Measurements from ENCODE around the gene PDCL3.

The PDCL3 gene

GRCh38 chr2:100562613-100563406 lies at the start of gene PDCL3:
Gene PDCL3 (plus strand): TSS chr2:100562993. CDS start chr2:100563068, 75 bp downstream.
- no peaks in the 10 kb centered on the region for H3K36me3 ChIP-seq (ENCODE audit: control insufficient read depth, insufficient read depth, low read length)
- peak within 1 kb of the TSS; percentile 99 for H3K9ac ChIP-seq (ENCODE audit: low read length)
- H3K4me1 ChIP-seq (ENCODE audit: control insufficient read depth, insufficient read depth, low read length), result peaks cover 7% of the 10 kb centered on the region
- no peaks in the 10 kb centered on the region for H3K27me3 ChIP-seq (ENCODE audit: control insufficient read depth, insufficient read depth, low read length)
- peak within 1 kb of the TSS; percentile 96 for H3K4me3 ChIP-seq (ENCODE audit: low read length)
- H3K27ac ChIP-seq (ENCODE audit: low read depth, low read length), result peak within 1 kb of the TSS; percentile 79

GRCh38 chr2:100513650-100514049 lies 49.1 kb upstream of the PDCL3 start:
- no peak overlapping the region for H3K4me3 ChIP-seq (ENCODE audit: low read length)
- no peaks in the 10 kb centered on the region for H3K27me3 ChIP-seq (ENCODE audit: control insufficient read depth, insufficient read depth, low read length)
- no peaks in the 10 kb centered on the region for H3K4me1 ChIP-seq (ENCODE audit: control insufficient read depth, insufficient read depth, low read length)
- H3K9ac ChIP-seq (ENCODE audit: low read length), result no peak overlapping the region
- no peaks in the 10 kb centered on the region for H3K36me3 ChIP-seq (ENCODE audit: control insufficient read depth, insufficient read depth, low read length)
- H3K27ac ChIP-seq (ENCODE audit: low read depth, low read length), result no peak overlapping the region

- Histone ChIP-seq H3K4me3 (ENCODE audit: low read length) (no peak overlapping the region), H3K9ac (ENCODE audit: low read length) (no peak overlapping the region), H3K27ac (ENCODE audit: low read depth, low read length) (no peak overlapping the region), H3K36me3 (ENCODE audit: control insufficient read depth, insufficient read depth, low read length) (no peaks in the 10 kb centered on the region), H3K27me3 (ENCODE audit: control insufficient read depth, insufficient read depth, low read length) (no peaks in the 10 kb centered on the region), H3K4me1 (ENCODE audit: control insufficient read depth, insufficient read depth, low read length) (no peaks in the 10 kb centered on the region)
Observed at GRCh38 chr2:100517556-100517955, 45.2 kb upstream of the PDCL3 start.

- no peaks in the 10 kb centered on the region for H3K36me3 ChIP-seq (ENCODE audit: control insufficient read depth, insufficient read depth, low read length)
- peaks cover 2% of the 10 kb centered on the region for H3K27me3 ChIP-seq (ENCODE audit: control insufficient read depth, insufficient read depth, low read length)
- no peak overlapping the region for H3K4me3 ChIP-seq (ENCODE audit: low read length)
Observed at GRCh38 chr2:100518801-100519200, 44.0 kb upstream of the PDCL3 start.

GRCh38 chr2:100520224-100520623 lies 42.6 kb upstream of the PDCL3 start:
- Histone ChIP-seq H3K36me3 (ENCODE audit: control insufficient read depth, insufficient read depth, low read length) (no peaks in the 10 kb centered on the region), H3K27ac (ENCODE audit: low read depth, low read length) (no peak overlapping the region), H3K4me3 (ENCODE audit: low read length) (no peak overlapping the region)

More at GRCh38 chr2:100518801-100519200, 44.0 kb upstream of the PDCL3 start:
- H3K4me1 ChIP-seq (ENCODE audit: control insufficient read depth, insufficient read depth, low read length), result no peaks in the 10 kb centered on the region
- H3K9ac ChIP-seq (ENCODE audit: low read length), result no peak overlapping the region
- H3K27ac ChIP-seq (ENCODE audit: low read depth, low read length), result no peak overlapping the region

GRCh38 chr2:100522430-100522829 lies 40.4 kb upstream of the PDCL3 start:
- H3K9ac ChIP-seq (ENCODE audit: low read length), result no peak overlapping the region
- no peak overlapping the region for H3K4me3 ChIP-seq (ENCODE audit: low read length)
- H3K4me1 ChIP-seq (ENCODE audit: control insufficient read depth, insufficient read depth, low read length), result no peaks in the 10 kb centered on the region
- no peak overlapping the region for H3K27ac ChIP-seq (ENCODE audit: low read depth, low read length)
- peaks cover 2% of the 10 kb centered on the region for H3K27me3 ChIP-seq (ENCODE audit: control insufficient read depth, insufficient read depth, low read length)
- H3K36me3 ChIP-seq (ENCODE audit: control insufficient read depth, insufficient read depth, low read length), result no peaks in the 10 kb centered on the region

More at GRCh38 chr2:100520224-100520623, 42.6 kb upstream of the PDCL3 start:
- Histone ChIP-seq H3K4me1 (ENCODE audit: control insufficient read depth, insufficient read depth, low read length) (no peaks in the 10 kb centered on the region), H3K27me3 (ENCODE audit: control insufficient read depth, insufficient read depth, low read length) (peaks cover 2% of the 10 kb centered on the region), H3K9ac (ENCODE audit: low read length) (no peak overlapping the region)

- H3K27ac ChIP-seq (ENCODE audit: low read depth, low read length), result no peak overlapping the region
- H3K4me3 ChIP-seq (ENCODE audit: low read length), result no peak overlapping the region
- no peak overlapping the region for H3K9ac ChIP-seq (ENCODE audit: low read length)
Observed at GRCh38 chr2:100524331-100524730, 38.5 kb upstream of the PDCL3 start.

GRCh38 chr2:100526868-100527267 lies 35.9 kb upstream of the PDCL3 start:
- Histone ChIP-seq H3K36me3 (ENCODE audit: control insufficient read depth, insufficient read depth, low read length) (no peaks in the 10 kb centered on the region), H3K27me3 (ENCODE audit: control insufficient read depth, insufficient read depth, low read length) (peaks cover 2% of the 10 kb centered on the region), H3K9ac (ENCODE audit: low read length) (no peak overlapping the region), H3K4me3 (ENCODE audit: low read length) (no peak overlapping the region), H3K4me1 (ENCODE audit: control insufficient read depth, insufficient read depth, low read length) (no peaks in the 10 kb centered on the region), H3K27ac (ENCODE audit: low read depth, low read length) (no peak overlapping the region)

More at GRCh38 chr2:100524331-100524730, 38.5 kb upstream of the PDCL3 start:
- no peaks in the 10 kb centered on the region for H3K4me1 ChIP-seq (ENCODE audit: control insufficient read depth, insufficient read depth, low read length)
- H3K36me3 ChIP-seq (ENCODE audit: control insufficient read depth, insufficient read depth, low read length), result no peaks in the 10 kb centered on the region
- H3K27me3 ChIP-seq (ENCODE audit: control insufficient read depth, insufficient read depth, low read length), result peaks cover 2% of the 10 kb centered on the region

- H3K36me3 ChIP-seq (ENCODE audit: control insufficient read depth, insufficient read depth, low read length), result no peaks in the 10 kb centered on the region
- H3K9ac ChIP-seq (ENCODE audit: low read length), result no peak overlapping the region
- H3K4me1 ChIP-seq (ENCODE audit: control insufficient read depth, insufficient read depth, low read length), result no peaks in the 10 kb centered on the region
Observed at GRCh38 chr2:100527440-100528015, 35.3 kb upstream of the PDCL3 start.

GRCh38 chr2:100529176-100529575 lies 33.6 kb upstream of the PDCL3 start:
- Histone ChIP-seq H3K36me3 (ENCODE audit: control insufficient read depth, insufficient read depth, low read length) (no peaks in the 10 kb centered on the region), H3K4me3 (ENCODE audit: low read length) (no peak overlapping the region), H3K27ac (ENCODE audit: low read depth, low read length) (no peak overlapping the region), H3K27me3 (ENCODE audit: control insufficient read depth, insufficient read depth, low read length) (no peaks in the 10 kb centered on the region), H3K4me1 (ENCODE audit: control insufficient read depth, insufficient read depth, low read length) (no peaks in the 10 kb centered on the region), H3K9ac (ENCODE audit: low read length) (no peak overlapping the region)

More at GRCh38 chr2:100527440-100528015, 35.3 kb upstream of the PDCL3 start:
- Histone ChIP-seq H3K27ac (ENCODE audit: low read depth, low read length) (no peak overlapping the region), H3K4me3 (ENCODE audit: low read length) (no peak overlapping the region), H3K27me3 (ENCODE audit: control insufficient read depth, insufficient read depth, low read length) (peaks cover 2% of the 10 kb centered on the region)

- Histone ChIP-seq H3K9ac (ENCODE audit: low read length) (no peak overlapping the region), H3K27me3 (ENCODE audit: control insufficient read depth, insufficient read depth, low read length) (no peaks in the 10 kb centered on the region), H3K27ac (ENCODE audit: low read depth, low read length) (no peak overlapping the region), H3K4me3 (ENCODE audit: low read length) (no peak overlapping the region), H3K4me1 (ENCODE audit: control insufficient read depth, insufficient read depth, low read length) (no peaks in the 10 kb centered on the region), H3K36me3 (ENCODE audit: control insufficient read depth, insufficient read depth, low read length) (no peaks in the 10 kb centered on the region)
Observed at GRCh38 chr2:100529900-100530299, 32.9 kb upstream of the PDCL3 start.

GRCh38 chr2:100535855-100536254 lies 26.9 kb upstream of the PDCL3 start:
- Histone ChIP-seq H3K36me3 (ENCODE audit: control insufficient read depth, insufficient read depth, low read length) (no peaks in the 10 kb centered on the region), H3K9ac (ENCODE audit: low read length) (no peak overlapping the region), H3K27ac (ENCODE audit: low read depth, low read length) (no peak overlapping the region), H3K4me3 (ENCODE audit: low read length) (no peak overlapping the region), H3K27me3 (ENCODE audit: control insufficient read depth, insufficient read depth, low read length) (no peaks in the 10 kb centered on the region), H3K4me1 (ENCODE audit: control insufficient read depth, insufficient read depth, low read length) (no peaks in the 10 kb centered on the region)

GRCh38 chr2:100537918-100538317 lies 24.9 kb upstream of the PDCL3 start:
- no peaks in the 10 kb centered on the region for H3K4me1 ChIP-seq (ENCODE audit: control insufficient read depth, insufficient read depth, low read length)
- no peaks in the 10 kb centered on the region for H3K36me3 ChIP-seq (ENCODE audit: control insufficient read depth, insufficient read depth, low read length)
- H3K27ac ChIP-seq (ENCODE audit: low read depth, low read length), result no peak overlapping the region
- H3K27me3 ChIP-seq (ENCODE audit: control insufficient read depth, insufficient read depth, low read length), result no peaks in the 10 kb centered on the region
- H3K4me3 ChIP-seq (ENCODE audit: low read length), result no peak overlapping the region
- H3K9ac ChIP-seq (ENCODE audit: low read length), result no peak overlapping the region
